Liver (tissue), 9 donors: Measurements from ENCODE around the gene F8. TPM values are rescaled to one million over a fixed set of nuclear protein-coding genes. Genes with fewer than 3 reads are reported as not detected.

Experiments used
- DNase-seq: peaks from one replicate; pipeline ENCODE4 v3.0.0-alpha.2; 2017; ENCODE audit warnings: low spot score
- H3K27ac ChIP-seq, 2 donors: one replicate each; pipeline ENCODE4 v1.7.0; 2013; ENCODE audit warnings: inconsistent platforms in 2 of 2, low read length in 2 of 2, control low read depth in 1 of 2, low read depth in 1 of 2, mild to moderate bottlenecking in 1 of 2
- H3K27me3 ChIP-seq, 4 donors: one replicate each; pipeline versions ENCODE4 v1.6.1 to v1.7.0; 2013; ENCODE audit warnings: low read length in 3 of 4, inconsistent platforms in 1 of 4, mild to moderate bottlenecking in 1 of 4, moderate library complexity in 1 of 4; ENCODE audit not compliant: control insufficient read depth in 4 of 4, insufficient read depth in 4 of 4
- H3K36me3 ChIP-seq, 4 donors: one replicate each; pipeline versions ENCODE4 v1.6.1 to v1.7.0; 2013; ENCODE audit warnings: low read length in 3 of 4, mild to moderate bottlenecking in 3 of 4, low read depth in 1 of 4, moderate library complexity in 1 of 4; ENCODE audit not compliant: control insufficient read depth in 4 of 4, insufficient read depth in 3 of 4
- H3K4me1 ChIP-seq, 4 donors: one replicate each; pipeline versions ENCODE4 v1.6.1 to v1.7.0; 2013; ENCODE audit warnings: low read length in 3 of 4, mild to moderate bottlenecking in 3 of 4, moderate library complexity in 1 of 4; ENCODE audit not compliant: control insufficient read depth in 4 of 4, insufficient read depth in 4 of 4
- H3K4me3 ChIP-seq, 3 donors: one replicate each; pipeline versions ENCODE4 v1.6.1 to v1.7.0; 2013; ENCODE audit warnings: low read length in 3 of 3, control low read depth in 1 of 3, low read depth in 1 of 3, mild to moderate bottlenecking in 1 of 3
- H3K9ac ChIP-seq, 2 donors: one replicate each; pipeline ENCODE4 v1.7.0; 2013; ENCODE audit warnings: low read length in 2 of 2, mild to moderate bottlenecking in 2 of 2, moderate library complexity in 2 of 2, control low read depth in 1 of 2, low read depth in 1 of 2
- H3K9me3 ChIP-seq, 4 donors: one replicate each; pipeline versions ENCODE4 v1.6.1 to v1.7.0; 2013; ENCODE audit warnings: low read length in 3 of 4; ENCODE audit not compliant: control insufficient read depth in 4 of 4
- ATF3 ChIP-seq: IDR thresholded peaks from 2 replicates; pipeline ENCODE4 v1.6.1; 2016; ENCODE audit warnings: antibody characterized with exemption
- EGR1 ChIP-seq, 2 donors: IDR thresholded peaks; 2 replicates each; pipeline ENCODE4 v1.6.1; 2016 to 2018; ENCODE audit warnings: antibody characterized with exemption in 2 of 2, low read depth in 2 of 2
- FOXA1 ChIP-seq: IDR thresholded peaks from 2 replicates; pipeline ENCODE4 v1.6.1; 2016; ENCODE audit warnings: antibody characterized with exemption
- FOXA2 ChIP-seq: IDR thresholded peaks from 2 replicates; pipeline ENCODE4 v1.6.1; 2016; ENCODE audit warnings: antibody characterized with exemption
- GABPA ChIP-seq, 2 donors: IDR thresholded peaks in 1 of 2; conservative IDR thresholded peaks in 1 of 2; 2 replicates each; pipeline ENCODE4 v1.6.1; 2016; ENCODE audit warnings: antibody characterized with exemption in 2 of 2, mild to moderate bottlenecking in 1 of 2, moderate library complexity in 1 of 2
- HNF4A ChIP-seq, 2 donors: conservative IDR thresholded peaks; 2 replicates each; pipeline ENCODE4 v1.6.1; 2016; ENCODE audit warnings: antibody characterized with exemption in 2 of 2, mild to moderate bottlenecking in 2 of 2
- HNF4G ChIP-seq: IDR thresholded peaks from 2 replicates; pipeline ENCODE4 v1.6.1; 2016; ENCODE audit warnings: antibody characterized with exemption
- MAX ChIP-seq: IDR thresholded peaks from 2 replicates; pipeline ENCODE4 v1.6.1; 2016; ENCODE audit warnings: antibody characterized with exemption
- NR2F2 ChIP-seq: IDR thresholded peaks from 2 replicates; pipeline ENCODE4 v1.6.1; 2016; ENCODE audit warnings: antibody characterized with exemption
- RAD21 ChIP-seq, 2 donors: IDR thresholded peaks; 2 replicates each; pipeline ENCODE4 v1.6.1; 2016; ENCODE audit warnings: antibody characterized with exemption in 2 of 2, mild to moderate bottlenecking in 2 of 2
- RXRA ChIP-seq, 2 donors: IDR thresholded peaks; 2 replicates each; pipeline ENCODE4 v1.6.1; 2017 to 2018; ENCODE audit warnings: antibody characterized with exemption in 2 of 2, mild to moderate bottlenecking in 1 of 2
- SP1 ChIP-seq: IDR thresholded peaks from 2 replicates; pipeline ENCODE4 v1.6.1; 2018; ENCODE audit warnings: antibody characterized with exemption, mild to moderate bottlenecking
- TAF1 ChIP-seq: conservative IDR thresholded peaks from 2 replicates; pipeline ENCODE4 v1.6.1; 2016; ENCODE audit warnings: antibody characterized with exemption, mild to moderate bottlenecking
- YY1 ChIP-seq: IDR thresholded peaks from 2 replicates; pipeline ENCODE4 v1.6.1; 2016; ENCODE audit warnings: antibody characterized with exemption, mild to moderate bottlenecking
- ZBTB33 ChIP-seq: IDR thresholded peaks from 2 replicates; pipeline ENCODE4 v1.6.1; 2016; ENCODE audit warnings: antibody characterized with exemption
- WGBS: extraction: QIAGEN DNeasy Blood & Tissue Kit; methylation state at CpG from one replicate; pipeline ENCODE4 v1.1.7; 2013; 5-methylcytosine and 5-hydroxymethylcytosine counted together
- polyA plus RNA-seq, 2 donors: library from polyadenylated mRNA; stranded (reverse) in 1 of 2; unstranded in 1 of 2; fragments of 200-250 nt in 1 of 2; fragments of >200 nt in 1 of 2; fragmentation: Nextera tagmentation in 1 of 2; extraction: Ambion mirVana in 1 of 2; gene quantifications; one replicate each; pipeline versions ENCODE4 v1.2.1 to v1.2.3, GENCODE V29; 2013 to 2015
- total RNA-seq, 2 donors: library from RNA; depleted of rRNA; stranded (reverse); fragments of >200 nt; gene quantifications; one replicate each; pipeline ENCODE4 v1.2.3, GENCODE V29; 2014
- TF ChIP-seq, protein P1 (sequence below): fragments of 150-350 bp; IDR thresholded peaks from 2 replicates; pipeline ENCODE4 v1.5.1; 2017; ENCODE audit warnings: improper control_type of control experiment, low read depth, low read length; ENCODE audit not compliant: missing input control
- TF ChIP-seq, protein P2 (sequence below): IDR thresholded peaks from 2 replicates; pipeline ENCODE4 v1.6.1; 2016; ENCODE audit warnings: antibody characterized with exemption, mild to moderate bottlenecking
- donor health status: healthy.
- donor health status: healthy.
- donor health status: healthy.
- donor health status: healthy.
- donor health status: healthy.

The F8 gene
- total and polyA plus RNA-seq, 4 donors, result 8.0 to 22.3 (median 13.8) TPM

- TF ChIP-seq RXRA (IDR thresholded peaks at IDR 0.05) (no peak), NR2F2 (no peak), FOXA2 (no peak), MAX (no peak)
Measured at GRCh38 chrX:154979629-154980028, 42.9 kb downstream of the F8 start (continued).

GRCh38 chrX:154968353-154968752, 54.2 kb downstream of the F8 start:
- Histone ChIP-seq H3K9ac (no peak overlapping the region), H3K36me3 (no peaks in the 10 kb centered on the region), H3K4me3 (no peak overlapping the region), H3K27me3 (no peaks in the 10 kb centered on the region), H3K4me1 (no peaks in the 10 kb centered on the region), H3K9me3 (no peaks in the 10 kb centered on the region), H3K27ac (no peak overlapping the region)
- no peak for TF ChIP-seq ATF3
- no peak for TF ChIP-seq ZBTB33
- no peak for TF ChIP-seq NR2F2
- TF ChIP-seq RAD21 (IDR thresholded peaks at IDR 0.05), result no peak
- TF ChIP-seq RXRA (IDR thresholded peaks at IDR 0.05), result no peak
- no peak for TF ChIP-seq YY1
- TF ChIP-seq TAF1, result no peak
- TF ChIP-seq GABPA (IDR thresholded peaks at IDR 0.05 in 1 of 2, conservative IDR thresholded peaks at IDR 0.05 in 1 of 2), result no peak
- TF ChIP-seq SP1, result no peak
- no peak for TF ChIP-seq FOXA1
- TF ChIP-seq, protein P1, sequence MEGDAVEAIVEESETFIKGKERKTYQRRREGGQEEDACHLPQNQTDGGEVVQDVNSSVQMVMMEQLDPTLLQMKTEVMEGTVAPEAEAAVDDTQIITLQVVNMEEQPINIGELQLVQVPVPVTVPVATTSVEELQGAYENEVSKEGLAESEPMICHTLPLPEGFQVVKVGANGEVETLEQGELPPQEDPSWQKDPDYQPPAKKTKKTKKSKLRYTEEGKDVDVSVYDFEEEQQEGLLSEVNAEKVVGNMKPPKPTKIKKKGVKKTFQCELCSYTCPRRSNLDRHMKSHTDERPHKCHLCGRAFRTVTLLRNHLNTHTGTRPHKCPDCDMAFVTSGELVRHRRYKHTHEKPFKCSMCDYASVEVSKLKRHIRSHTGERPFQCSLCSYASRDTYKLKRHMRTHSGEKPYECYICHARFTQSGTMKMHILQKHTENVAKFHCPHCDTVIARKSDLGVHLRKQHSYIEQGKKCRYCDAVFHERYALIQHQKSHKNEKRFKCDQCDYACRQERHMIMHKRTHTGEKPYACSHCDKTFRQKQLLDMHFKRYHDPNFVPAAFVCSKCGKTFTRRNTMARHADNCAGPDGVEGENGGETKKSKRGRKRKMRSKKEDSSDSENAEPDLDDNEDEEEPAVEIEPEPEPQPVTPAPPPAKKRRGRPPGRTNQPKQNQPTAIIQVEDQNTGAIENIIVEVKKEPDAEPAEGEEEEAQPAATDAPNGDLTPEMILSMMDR, result no peak
- WGBS, result 63% methylated on average over 2 of the region's 2 CpGs
- no peak for DNase-seq

GRCh38 chrX:154967603-154968002, 54.9 kb downstream of the F8 start:
- H3K36me3 ChIP-seq, result no peaks in the 10 kb centered on the region
- no peaks in the 10 kb centered on the region for H3K4me1 ChIP-seq
- no peak for DNase-seq
- no peaks in the 10 kb centered on the region for H3K9me3 ChIP-seq
- no peak overlapping the region for H3K9ac ChIP-seq
- WGBS, result 68% methylated on average over 1 of the region's 1 CpG
- H3K27ac ChIP-seq, result no peak overlapping the region
- H3K4me3 ChIP-seq, result no peak overlapping the region
- TF ChIP-seq FOXA2, result no peak
- TF ChIP-seq HNF4A (conservative IDR thresholded peaks at IDR 0.05), result no peak
- no peak for TF ChIP-seq RAD21 (IDR thresholded peaks at IDR 0.05)
- H3K27me3 ChIP-seq, result no peaks in the 10 kb centered on the region

DNA sequence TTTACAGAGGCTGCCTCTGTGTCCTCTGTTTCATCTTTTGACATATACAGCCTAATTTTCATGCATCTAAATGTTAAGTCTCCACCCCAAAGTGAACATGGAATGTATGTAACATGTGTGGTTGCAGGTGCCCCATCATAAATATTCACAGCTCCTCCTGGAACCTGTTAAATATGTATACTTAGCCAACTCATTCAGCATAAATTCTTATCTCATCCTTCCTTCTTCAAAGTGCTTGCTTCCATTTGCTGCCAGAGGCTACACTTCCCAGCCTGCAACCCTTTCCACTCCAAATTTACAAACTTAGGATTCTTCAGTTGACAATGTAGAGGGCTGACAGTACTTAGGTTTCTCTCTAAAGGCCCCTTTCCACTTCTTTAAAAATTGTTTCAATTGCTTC, 60.6 kb downstream of the F8 start:
- no peaks in the 10 kb centered on the region for H3K27me3 ChIP-seq
- H3K36me3 ChIP-seq, result no peaks in the 10 kb centered on the region
- no peak for DNase-seq
- H3K4me1 ChIP-seq, result no peaks in the 10 kb centered on the region
- H3K9me3 ChIP-seq, result no peaks in the 10 kb centered on the region
- no peak overlapping the region for H3K9ac ChIP-seq
- H3K27ac ChIP-seq, result no peak overlapping the region
- no peak overlapping the region for H3K4me3 ChIP-seq
- TF ChIP-seq HNF4A (conservative IDR thresholded peaks at IDR 0.05) (no peak), RAD21 (IDR thresholded peaks at IDR 0.05) (no peak), EGR1 (IDR thresholded peaks at IDR 0.05; ENCODE audit: low read depth in 2 of 2) (no peak), FOXA1 (no peak), MAX (no peak), RXRA (IDR thresholded peaks at IDR 0.05) (no peak), TAF1 (no peak), YY1 (no peak), HNF4G (no peak)
- TF ChIP-seq, protein P2, sequence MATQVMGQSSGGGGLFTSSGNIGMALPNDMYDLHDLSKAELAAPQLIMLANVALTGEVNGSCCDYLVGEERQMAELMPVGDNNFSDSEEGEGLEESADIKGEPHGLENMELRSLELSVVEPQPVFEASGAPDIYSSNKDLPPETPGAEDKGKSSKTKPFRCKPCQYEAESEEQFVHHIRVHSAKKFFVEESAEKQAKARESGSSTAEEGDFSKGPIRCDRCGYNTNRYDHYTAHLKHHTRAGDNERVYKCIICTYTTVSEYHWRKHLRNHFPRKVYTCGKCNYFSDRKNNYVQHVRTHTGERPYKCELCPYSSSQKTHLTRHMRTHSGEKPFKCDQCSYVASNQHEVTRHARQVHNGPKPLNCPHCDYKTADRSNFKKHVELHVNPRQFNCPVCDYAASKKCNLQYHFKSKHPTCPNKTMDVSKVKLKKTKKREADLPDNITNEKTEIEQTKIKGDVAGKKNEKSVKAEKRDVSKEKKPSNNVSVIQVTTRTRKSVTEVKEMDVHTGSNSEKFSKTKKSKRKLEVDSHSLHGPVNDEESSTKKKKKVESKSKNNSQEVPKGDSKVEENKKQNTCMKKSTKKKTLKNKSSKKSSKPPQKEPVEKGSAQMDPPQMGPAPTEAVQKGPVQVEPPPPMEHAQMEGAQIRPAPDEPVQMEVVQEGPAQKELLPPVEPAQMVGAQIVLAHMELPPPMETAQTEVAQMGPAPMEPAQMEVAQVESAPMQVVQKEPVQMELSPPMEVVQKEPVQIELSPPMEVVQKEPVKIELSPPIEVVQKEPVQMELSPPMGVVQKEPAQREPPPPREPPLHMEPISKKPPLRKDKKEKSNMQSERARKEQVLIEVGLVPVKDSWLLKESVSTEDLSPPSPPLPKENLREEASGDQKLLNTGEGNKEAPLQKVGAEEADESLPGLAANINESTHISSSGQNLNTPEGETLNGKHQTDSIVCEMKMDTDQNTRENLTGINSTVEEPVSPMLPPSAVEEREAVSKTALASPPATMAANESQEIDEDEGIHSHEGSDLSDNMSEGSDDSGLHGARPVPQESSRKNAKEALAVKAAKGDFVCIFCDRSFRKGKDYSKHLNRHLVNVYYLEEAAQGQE, result no peak
